HTERT RPE-1 (cell line): ENCODE results near the gene CCDC142.

ENCODE experiments used
- in situ Hi-C: fragments of 300-500 bp; cut with MboI; formaldehyde crosslinking; loops from 4 replicates; pipeline ENCODE4 v1.14.3; 2020; ENCODE audit warnings: low sequenced_read_pairs

The CCDC142 gene

DNA sequence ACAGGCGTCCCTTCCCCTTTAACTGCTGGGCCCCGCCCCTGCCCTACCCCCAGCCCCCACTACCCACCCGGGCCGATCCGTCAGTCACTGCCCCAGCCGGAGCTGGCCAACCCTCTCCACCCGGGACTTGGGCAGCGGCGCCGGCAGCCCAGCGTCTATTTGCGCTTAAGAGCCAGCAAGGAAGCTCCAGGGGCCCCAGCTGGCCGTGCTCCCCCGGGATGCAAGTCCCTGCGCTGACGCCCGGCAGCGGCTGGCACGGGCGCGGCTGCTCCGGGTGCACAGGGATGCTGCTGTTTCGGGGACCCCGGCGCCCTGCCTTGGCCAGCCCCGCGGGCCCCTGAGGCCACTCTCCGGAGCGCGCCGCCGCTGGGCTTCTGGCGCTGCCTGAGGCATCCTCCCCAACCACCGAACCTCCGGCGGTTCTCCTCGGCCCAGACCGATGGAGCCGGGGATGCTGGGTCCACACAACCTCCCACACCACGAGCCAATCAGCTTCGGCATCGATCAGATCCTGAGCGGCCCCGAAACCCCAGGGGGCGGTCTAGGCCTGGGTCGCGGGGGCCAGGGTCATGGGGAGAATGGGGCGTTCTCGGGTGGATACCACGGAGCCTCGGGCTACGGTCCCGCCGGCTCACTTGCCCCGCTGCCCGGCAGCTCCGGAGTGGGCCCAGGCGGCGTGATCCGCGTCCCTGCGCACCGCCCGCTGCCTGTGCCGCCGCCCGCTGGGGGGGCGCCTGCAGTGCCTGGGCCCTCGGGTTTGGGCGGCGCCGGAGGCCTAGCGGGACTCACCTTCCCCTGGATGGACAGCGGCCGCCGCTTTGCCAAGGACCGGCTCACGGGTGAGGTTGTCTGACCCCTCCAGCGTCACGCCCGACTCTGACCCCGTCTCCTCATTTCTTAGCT is 31.8 kb upstream of the CCDC142 start, which contains the start of gene TLX2:
Gene TLX2, plus strand, starts transcription at position 83 of the 903 bp plus-strand sequence. Its CDS starts 357 bp downstream, at position 440.
- in situ Hi-C loops = no loop called here

DNA sequence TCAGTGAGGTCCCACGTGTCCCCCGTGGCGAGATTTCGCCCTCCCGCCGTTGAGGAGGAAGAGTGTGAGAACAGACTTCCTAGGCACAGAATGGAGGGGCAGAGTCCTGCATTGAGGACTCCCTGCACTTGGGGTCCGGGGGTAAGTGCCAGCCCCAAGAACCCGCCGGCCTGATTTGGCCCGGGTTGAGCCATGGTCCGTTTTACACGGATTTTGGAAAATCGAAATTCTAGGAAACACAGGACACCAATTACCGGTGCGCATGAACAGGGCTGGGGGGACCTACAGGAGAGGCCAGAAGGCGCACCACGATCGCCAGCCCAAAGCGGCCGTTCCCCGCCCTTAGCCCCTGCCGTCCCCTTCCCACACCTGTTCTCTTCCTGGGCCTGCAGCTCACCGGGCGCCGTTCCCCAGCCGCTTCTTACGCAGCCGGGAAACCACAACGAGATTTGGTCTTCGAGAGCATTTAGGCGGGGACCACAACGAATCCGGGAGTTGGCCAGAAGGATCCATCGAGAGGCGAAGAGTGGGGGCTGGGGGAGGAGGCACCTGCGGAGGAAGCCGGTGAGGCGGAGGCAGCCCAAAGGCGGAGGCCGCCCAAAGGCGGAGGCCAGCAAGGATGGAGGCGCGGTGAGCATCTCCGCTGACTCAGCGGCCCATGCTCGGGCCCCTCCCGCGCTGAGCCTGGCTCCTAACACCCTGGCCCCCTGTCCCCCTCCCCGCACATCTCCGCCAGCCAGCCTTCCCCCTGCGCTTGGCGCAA is 31.0 kb upstream of the CCDC142 start:
- in situ Hi-C loops = no loop called here

DNA sequence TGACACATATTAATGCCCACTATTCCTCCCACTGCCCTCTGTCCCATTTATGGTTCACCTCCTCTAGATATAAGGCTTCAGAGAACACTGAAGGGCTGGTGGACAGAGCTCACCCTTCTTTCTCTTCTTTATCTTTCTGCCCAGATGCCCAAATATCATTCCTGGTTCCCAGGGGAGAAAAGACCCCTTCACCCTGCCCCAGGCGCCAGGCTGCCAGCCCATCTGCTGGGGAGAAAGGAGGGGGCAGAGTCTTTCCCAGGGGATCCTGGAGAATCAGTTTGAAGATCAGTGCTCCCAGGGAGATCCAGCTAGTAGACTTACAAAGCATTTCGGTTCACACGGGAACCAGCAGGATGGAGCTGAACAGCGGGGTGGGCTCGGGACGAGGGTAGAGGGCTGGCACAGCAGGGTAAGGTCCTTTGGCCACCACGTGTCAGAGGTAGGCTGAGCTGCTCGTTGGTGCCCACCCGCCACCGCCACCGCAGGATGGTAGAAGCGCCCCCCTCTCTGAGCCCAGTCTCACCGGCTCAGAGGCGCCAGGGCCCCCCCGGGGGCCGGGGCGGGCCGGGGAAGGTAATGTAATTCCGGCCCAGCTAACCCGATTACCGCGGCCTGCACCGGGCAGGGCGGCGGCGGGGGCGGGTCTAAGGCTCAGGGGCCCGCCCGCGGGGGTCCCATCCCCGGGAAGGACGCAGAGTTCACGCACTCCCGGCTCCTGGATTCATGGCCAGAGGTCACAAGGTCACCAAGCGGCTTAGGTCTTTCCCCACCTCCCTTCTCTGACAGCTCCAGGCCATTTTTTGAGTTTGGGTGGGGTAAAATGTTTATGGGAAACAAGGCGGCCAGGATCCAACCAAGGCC is 30.2 kb upstream of the CCDC142 start:
- in situ Hi-C loops = no loop called here

DNA sequence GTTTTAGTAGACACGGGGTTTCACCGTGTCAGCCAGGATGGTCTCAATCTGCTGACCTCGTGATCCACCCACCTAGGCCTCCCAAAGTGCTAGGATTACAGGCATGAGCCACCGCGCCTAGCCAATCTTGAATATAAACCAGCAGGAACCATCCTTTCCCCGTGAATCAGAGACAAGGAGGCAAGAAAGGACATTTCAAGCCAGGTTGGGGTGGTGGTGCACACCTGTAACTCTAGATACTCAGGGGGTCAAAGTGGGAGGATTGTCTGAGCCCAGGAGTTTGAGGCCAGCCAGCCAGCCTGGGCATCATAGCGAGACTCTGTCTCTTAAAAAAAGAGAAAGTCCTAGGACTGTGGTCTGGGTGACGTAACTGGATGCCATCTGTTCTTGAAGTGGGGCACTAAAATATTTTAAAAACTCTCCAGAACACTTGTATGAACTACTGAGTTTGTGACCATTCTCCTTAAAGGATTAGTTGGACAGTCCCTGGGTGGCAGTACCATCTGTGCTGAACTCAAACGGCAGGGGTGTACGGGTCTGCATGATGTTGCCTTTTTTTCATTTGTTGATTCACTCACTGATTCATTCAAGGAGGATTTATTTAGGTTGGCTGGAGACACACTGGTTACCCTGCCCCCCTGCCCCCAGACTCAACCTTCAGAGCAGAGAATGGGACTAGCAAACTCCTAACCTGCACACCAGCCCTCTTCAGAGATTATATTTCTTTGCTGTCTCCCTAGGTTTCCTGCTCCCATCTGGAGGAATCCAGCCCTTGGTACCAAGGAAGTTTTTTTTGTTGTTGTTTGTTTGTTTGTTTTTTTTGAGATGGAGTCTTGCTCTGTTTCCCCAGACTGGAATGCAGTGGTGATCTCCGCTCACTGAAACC is 28.5 kb upstream of the CCDC142 start:
- in situ Hi-C loops = no loop called here

DNA sequence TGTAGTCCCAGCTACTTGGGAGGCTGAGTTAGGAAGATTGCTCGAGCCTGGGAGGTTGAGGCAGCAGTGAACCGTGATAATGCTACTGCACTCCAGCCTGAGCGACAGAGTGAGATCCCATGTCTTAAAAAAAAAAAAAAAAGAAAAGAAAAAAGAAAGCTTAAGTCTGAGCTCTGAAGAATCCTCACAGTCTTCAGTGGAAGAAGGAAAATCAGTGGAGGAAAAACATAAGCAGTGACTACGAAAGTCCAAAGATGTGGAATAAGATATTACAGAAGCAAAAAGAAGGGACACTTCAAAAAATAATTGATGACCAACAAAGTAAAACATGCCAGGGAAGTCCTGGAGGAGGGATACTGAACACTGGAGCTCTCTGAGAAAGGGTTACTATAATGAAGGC is 27.5 kb upstream of the CCDC142 start:
- in situ Hi-C loops = no loop called here

DNA sequence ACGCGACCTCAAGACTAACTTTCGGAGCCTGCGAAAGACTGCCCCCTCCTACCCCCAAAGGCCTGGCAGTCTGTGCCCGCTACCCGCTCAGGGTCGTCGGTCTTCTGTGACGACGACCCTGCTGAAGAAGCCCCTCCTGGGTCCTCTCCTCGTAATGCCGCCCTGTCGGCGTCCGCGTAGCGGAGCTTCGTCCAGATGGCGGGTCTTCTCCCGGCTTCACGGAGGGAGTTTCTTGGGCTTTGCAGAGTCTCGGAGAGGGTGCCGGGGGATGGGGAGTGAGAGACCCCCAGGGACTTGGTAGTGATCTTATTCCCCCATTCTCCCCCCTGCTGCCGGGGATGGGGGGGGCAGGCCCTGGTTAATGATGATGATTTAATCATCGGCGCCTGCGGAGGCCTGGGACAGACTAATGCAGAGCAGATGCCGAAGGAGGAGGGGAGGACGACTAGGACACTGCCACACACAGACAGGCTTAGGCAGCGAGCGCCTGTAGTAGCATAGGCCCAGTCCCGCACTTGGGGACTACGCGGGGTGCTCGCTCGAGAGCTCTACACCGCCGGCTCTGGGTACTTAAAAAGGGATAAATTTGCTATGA is 25.2 kb upstream of the CCDC142 start:
- in situ Hi-C loops = no loop called here

DNA sequence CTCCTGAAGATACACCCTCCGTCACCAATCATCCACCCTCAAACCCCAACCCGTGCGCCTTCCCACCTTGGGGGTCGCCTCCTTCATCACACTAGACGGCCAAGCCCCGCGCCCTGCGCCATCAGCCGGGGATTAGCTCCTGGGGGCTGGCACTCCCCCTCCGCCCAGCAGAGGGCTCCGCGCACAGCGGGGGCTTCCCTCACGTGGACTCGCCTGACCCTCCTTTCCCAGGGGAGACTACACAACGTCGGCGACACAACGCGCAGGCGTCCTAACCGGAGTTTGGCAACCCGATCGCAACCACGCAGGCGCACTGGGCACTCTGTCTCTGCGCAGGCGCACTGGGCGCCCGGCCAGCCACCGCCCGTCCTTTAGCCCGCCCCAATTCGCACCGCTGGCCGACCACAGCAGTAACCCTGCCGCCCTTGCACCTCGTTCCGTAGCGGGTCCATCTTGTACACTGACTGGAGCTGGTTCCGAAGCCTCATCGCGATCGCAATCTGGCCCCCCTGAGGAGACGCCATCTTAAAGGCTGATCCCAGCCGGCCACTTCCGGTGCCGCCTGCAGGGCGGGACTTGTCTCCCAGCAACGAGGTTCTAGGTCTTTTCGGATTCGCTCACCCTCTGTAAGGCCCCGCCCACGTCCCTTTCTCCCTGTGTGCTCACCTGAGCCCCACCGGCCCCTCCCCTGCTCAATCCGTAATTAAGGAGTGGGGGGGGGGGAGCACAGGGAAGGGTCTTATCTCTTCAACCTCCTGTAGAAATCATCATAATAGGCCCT is 24.5 kb upstream of the CCDC142 start, which contains the start of gene PCGF1:
Gene PCGF1, minus strand, starts transcription at position 551 of the 781 bp plus-strand sequence. Its CDS starts 27 bp downstream, at position 524.
- in situ Hi-C loops = no loop called here

DNA sequence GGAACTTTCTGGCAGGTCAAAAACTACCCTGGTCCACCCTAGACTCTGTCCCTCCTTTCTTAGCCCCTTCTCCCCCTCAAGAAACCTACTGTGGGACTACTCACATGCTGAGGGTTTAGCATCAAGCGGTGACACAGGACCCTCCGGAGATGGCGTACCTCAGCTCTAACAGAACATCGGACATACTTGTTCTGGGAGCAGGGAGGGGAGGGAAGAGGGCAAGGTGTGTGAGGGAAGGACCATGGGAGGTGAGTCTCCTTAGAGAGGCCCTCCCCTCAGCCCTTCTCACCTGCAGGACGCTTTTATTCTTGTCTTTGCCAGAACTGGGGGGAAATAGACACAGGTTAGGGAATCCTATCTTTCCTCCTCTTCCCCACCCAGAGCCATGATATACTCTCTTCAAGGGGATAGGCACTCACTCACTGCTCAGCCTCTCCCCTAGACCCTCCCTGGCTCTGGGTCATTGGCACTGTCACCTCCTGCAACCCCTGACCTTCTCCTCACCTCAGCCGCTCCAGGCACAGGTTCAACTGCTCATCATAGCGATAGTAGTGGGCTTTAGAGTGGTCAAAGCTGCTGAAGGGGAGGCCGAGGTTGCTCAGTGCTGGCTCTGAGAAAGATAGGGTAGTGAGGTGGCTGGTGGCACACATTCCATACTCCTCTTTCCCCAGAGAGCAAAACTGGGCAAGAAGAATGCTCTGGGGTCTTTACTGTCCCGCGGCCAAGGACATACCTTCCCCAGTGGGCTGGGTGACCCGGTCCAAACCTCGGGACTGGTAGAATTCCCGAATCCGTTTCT is 22.8 kb upstream of the CCDC142 start:
- in situ Hi-C loops = no loop called here

DNA sequence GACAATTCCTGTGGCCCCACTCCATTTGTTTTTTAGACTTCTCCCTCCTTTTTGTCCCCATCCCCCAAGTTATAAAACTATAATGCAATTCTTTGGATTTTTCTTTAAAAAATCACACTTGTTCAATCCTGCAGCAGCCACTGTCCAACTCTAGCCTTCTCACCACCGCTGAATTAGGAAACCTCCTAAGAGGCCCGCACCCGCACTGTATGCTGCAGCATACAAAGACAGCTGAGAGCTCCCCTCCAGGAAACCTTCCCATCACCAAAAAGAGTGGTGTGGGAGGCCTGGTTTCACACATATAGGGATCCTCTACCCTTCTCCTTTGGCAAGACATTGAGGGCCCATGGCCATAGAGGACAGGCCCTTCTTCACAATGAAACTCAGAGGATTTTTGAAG is 21.8 kb upstream of the CCDC142 start:
- in situ Hi-C loops = no loop called here

DNA sequence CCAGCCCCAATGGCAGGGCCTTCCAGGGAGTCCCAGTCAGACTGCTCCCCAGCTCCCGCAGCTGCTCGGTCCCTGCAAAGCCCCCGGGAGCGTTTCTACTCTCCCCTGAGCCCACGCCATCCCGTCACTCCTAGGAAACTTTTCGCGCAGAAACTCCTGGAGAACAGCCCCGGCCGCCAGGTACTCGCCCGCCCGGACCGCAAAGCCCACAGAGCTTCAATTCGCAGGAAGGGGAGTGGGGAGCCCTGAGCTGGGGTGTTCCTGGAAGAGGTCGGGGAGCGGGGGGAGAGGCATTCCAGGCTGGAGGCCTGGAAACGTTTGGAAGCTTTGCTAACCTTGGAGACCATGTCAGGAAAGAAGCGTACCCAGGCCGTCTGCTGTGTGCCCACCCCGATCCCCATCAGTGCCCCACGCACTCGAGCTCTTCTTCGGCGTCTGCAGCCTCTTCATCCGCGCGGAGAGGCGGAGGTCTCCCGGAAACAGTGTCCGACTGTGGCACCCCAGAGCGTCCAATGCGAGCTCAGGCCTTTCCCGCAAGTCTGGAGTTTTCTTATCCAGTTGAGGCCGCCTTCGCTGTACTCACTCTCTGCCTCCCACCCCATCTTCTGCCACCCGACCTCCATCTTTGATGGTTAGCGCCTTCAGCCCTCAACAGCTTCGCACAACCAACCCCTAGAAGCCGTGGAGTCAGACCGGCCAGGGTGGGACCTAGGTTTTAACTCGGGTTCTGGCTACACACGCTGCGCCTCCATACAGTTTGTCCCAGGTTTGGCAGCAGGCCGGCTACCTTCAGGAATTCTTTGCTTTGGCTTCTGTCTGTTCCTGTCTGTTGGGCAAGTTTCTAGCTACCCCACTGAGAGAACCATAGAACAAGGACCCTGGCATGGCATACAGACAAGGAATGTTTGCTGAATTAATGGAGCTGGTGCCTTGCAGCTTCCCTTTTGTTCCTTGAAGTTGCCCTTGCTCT is 21.0 kb upstream of the CCDC142 start:
- in situ Hi-C loops = no loop called here

DNA sequence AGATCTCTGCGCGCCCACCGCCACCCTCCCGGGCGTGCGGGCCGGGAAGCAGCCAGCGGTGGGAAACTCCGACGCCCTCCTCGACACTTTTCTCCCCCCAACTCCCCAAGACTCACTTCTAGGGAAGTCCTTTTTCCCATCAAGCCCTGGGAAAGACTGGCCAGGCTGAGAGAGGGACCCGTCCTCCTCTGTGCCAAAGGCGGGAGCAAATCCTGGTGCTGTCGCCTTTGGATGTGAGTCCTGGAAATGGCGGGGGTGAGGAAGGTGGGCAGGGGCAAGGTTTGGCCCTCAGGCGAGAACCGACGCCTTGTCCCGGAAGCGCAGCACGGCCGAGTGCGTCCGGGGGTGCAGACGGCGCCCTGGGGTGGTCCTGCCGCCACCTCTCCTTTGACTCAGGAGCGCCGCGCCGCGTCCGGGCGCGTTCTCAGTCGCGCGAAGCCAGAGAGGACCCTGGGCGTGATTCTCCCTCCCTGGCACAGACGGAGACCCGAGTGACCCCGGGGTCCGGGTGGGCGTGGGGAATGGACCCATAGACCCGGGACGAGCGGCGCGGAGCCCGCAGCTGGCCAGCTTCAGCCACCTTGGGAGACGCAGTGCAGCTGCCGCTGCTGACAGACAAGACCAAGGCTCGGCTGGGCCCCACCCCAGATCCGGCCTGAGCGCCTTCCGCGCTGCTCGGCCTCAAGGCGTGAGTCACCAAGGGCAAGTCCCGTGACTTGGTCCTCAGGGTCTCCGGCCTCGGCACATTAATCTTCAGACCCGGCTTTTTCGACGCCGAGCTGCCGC is 20.1 kb upstream of the CCDC142 start:
- in situ Hi-C loops = no loop called here

DNA sequence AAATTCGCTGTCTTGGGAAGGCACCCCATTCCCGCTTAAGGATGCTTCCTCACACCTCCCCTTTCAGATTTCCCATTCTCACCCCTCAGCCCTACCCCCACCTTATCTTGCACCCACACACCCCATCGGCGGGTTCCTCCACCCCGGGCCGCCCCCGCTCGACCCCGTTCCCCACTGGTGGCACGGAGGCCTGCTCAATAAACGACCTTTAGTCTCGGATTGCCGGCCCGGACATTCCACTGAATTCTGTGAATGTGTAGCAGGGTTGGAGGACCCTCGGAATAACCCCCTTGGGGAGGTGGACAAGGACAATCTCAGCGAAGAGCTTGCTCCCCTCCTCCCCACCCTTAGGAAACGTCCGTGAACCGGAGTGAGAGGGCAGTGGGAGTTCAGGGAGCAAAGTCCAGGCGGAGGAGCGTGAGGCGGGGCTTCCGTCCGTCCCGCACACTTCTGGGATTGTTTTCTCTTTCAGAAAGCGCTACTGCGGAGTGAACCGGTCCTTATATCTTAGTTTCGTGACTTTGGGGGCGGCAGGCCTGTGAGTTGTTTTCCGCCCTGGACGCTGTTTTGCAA is 19.4 kb upstream of the CCDC142 start:
- in situ Hi-C loops = no loop called here

DNA sequence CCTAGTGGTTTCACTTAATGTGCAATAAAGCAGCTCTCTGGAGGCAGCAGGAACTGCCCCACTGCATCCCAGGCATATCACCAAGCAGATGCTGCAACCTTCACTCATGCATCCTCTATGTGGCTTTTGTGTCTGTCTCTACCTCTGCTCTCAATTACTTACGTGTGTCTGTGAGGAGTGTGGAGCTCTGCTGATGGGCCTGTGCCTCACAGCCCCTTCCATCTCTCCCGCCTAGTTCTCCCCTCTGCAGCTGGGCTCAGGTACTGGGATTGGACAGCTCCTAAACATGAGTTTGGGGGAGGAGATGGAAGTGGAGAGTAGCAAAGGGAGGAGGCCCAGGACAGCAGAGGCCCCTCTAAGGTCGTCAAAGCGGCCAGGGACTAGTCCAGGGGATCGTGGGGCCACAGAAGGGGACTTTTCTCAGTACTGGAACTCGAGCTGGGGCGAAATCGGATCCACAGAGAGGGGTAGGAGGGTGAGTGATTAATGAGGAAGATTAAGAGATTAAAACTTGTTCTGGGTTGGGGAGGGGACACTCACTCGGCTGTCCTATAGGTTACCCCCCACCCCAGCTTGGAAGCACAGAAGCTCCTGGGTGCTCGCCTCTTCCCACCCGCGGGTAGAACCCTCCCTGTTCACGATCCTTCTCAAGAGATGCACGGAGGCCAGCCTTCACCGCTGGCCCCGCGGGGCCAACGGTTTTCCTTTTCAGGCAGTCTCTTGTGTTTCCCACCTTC is 18.7 kb upstream of the CCDC142 start:
- in situ Hi-C loops = no loop called here

DNA sequence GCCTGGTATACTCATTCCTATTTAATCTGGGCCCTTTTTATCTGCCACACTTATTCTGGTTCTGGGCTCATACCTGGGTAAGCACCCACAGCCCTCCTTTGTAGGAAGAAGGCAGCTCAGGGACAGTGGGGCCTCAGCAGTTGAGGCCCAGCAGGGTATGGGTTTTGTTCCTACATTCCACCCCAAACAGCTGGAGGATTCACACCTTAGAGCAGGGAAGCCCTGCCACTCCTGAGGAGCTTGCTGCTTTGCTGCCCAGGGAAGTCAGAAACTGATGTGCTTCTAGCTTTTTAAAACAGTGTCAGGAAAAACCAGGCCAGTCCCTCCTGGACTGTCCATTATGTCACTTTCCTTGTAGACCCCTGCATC is 17.8 kb upstream of the CCDC142 start:
- in situ Hi-C loops = no loop called here

DNA sequence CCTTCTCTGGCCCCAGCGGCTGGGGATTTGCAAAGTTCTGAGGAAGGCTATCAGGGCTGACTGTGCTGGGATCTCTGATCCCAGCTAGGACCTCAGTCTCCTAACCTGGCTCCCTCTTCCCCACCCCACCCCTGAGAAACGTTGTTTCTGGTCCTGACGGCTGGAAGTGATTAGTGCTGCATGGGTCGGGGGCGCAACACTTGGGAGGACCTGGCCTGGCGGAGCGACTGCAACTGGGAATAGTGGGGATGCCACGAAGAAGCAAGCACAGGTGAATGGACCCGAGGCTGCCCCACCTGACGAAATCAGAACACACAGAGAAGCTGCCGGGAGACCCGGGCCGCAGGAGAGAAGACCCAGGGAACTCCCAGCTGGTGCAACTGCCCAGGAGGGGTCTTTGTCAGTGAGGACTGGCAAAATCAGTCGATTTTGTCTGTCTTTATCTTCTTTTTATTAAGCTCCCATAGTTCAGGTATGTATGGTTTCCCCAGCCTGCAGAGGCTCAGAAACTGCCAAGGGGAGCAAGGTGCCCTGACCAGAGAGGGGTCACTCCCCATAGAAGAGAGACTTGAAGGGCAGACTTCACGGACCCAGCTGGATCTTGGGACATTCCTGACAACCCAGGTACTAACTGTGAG is 17.3 kb upstream of the CCDC142 start:
- in situ Hi-C loops = no loop called here
